GM12891 (cell line): Measurements from ENCODE around the gene LARP6.

Experiments
- POLR2A ChIP-seq: IDR thresholded peaks from 2 replicates; pipeline ENCODE4 v1.6.1; 2011; ENCODE audit warnings: low read depth, low read length, control low read depth
- POLR2AphosphoS5 ChIP-seq: IDR thresholded peaks from 2 replicates; pipeline ENCODE4 v1.6.1; 2011; ENCODE audit warnings: low read depth, low read length, control low read depth

DNA sequence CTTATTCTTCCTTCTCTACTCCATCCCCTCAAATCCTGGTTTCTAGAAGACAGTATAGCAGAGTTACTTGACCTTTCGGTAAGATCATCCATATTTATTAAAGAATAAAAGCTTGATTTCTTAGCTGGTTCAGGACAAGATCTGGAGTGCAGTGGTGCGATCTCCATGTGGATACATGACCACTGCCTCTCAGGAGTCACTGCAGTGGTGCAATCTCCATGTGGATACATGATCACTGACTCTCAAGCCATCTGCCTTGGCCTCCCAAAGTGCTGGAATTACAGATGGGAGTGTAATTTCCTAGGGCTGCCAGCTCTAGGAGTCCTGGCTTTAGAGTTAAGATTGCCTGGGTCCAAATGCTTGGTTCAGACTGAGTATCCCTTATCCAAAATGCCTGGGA lies 16.5 kb downstream of the LARP6 start:
- no peak for TF ChIP-seq POLR2A
- TF ChIP-seq POLR2AphosphoS5: no peak
